Measurements from ENCODE around the gene ZNF549. TPM values are rescaled to one million over a fixed set of nuclear protein-coding genes. Genes with fewer than 3 reads are reported as not detected.
A peak's percentile ranks its signal among the peaks of the same experiment; 100 is the strongest.

Gene ZNF549
- total and polyA plus RNA-seq, 2 of the 13 experiments (the other 11 are each of a cell fraction or from before 2014, with no cell fraction given): 2.8 to 6.4 TPM

DNA sequence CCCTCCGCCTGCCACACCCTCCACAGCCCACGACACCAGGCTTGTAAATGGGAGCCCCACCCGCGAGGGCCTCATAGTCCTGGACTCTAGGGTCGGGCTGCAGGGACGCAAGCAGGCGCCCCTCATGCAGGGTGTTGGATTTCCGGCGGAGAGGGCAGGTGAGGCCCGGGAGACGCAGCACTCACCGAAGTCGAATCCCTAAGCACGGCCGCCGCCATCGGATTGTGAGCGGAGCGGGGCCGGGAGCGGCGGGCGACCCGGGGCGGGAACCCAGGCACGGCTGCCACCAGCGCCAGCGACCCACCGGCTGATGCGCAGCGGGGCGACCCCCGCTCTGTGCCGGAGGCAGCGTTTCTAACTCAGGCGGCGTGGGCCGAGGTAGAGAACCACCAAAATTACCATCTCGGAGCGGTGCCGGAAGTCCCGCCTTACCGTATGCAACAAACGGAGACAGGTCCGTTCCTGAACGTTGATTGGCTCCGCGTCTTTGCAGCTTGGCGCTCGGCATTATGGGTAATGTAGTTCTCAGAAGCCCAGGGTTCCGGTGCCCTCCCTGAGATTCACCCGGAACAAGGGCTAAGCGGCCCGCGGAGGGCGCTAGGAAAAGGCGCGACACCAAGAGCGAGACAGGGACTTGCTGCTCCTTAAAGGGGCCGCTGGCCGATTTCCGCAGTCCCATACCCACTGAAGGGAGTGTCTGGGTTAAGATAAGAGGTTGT is 51.5 kb downstream of the ZNF549 start, which contains the start of gene ZNF416 (continued):
- TF ChIP-seq, protein P1, sequence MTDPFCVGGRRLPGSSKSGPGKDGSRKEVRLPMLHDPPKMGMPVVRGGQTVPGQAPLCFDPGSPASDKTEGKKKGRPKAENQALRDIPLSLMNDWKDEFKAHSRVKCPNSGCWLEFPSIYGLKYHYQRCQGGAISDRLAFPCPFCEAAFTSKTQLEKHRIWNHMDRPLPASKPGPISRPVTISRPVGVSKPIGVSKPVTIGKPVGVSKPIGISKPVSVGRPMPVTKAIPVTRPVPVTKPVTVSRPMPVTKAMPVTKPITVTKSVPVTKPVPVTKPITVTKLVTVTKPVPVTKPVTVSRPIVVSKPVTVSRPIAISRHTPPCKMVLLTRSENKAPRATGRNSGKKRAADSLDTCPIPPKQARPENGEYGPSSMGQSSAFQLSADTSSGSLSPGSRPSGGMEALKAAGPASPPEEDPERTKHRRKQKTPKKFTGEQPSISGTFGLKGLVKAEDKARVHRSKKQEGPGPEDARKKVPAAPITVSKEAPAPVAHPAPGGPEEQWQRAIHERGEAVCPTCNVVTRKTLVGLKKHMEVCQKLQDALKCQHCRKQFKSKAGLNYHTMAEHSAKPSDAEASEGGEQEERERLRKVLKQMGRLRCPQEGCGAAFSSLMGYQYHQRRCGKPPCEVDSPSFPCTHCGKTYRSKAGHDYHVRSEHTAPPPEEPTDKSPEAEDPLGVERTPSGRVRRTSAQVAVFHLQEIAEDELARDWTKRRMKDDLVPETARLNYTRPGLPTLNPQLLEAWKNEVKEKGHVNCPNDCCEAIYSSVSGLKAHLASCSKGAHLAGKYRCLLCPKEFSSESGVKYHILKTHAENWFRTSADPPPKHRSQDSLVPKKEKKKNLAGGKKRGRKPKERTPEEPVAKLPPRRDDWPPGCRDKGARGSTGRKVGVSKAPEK (CRISPR knock-in tag; IDR thresholded peaks at IDR 0.05; ENCODE audit: borderline replicate concordance): no peak
- TF ChIP-seq SP1 (IDR thresholded peaks at IDR 0.05) (no peak), SP1 (CRISPR knock-in tag; IDR thresholded peaks at IDR 0.05) (peak; percentile 31; the same call in 1 of the 2 replicates), TCF12 (IDR thresholded peaks at IDR 0.05) (no peak), TCF12 (CRISPR knock-in tag; IDR thresholded peaks at IDR 0.05) (no peak), THAP11 (CRISPR knock-in tag; IDR thresholded peaks at IDR 0.05) (peak; percentile 100), DR1 (CRISPR knock-in tag; IDR thresholded peaks at IDR 0.05) (no peak), NPAS2 (CRISPR knock-in tag; IDR thresholded peaks at IDR 0.05; ENCODE audit: borderline replicate concordance) (no peak), ZNF558 (CRISPR knock-in tag; IDR thresholded peaks at IDR 0.05; ENCODE audit: borderline replicate concordance) (no peak), SNAI1 (CRISPR knock-in tag; IDR thresholded peaks at IDR 0.05; ENCODE audit: borderline replicate concordance) (no peak), FOXC1 (CRISPR knock-in tag; IDR thresholded peaks at IDR 0.05; ENCODE audit: borderline replicate concordance) (no peak), TAF15 (IDR thresholded peaks at IDR 0.05; ENCODE audit: low read depth, low read length, poor library complexity, severe bottlenecking) (no peak), NFE2L2 (IDR thresholded peaks at IDR 0.05; ENCODE audit: low read length) (no peak), ZNF564 (CRISPR knock-in tag; IDR thresholded peaks at IDR 0.05) (0 out of 2 replicates have a peak, but pooled peaks have one; percentile 48), ZNF431 (CRISPR knock-in tag; IDR thresholded peaks at IDR 0.05; ENCODE audit: borderline replicate concordance, low read depth) (no peak)
- TF ChIP-seq, protein P2, sequence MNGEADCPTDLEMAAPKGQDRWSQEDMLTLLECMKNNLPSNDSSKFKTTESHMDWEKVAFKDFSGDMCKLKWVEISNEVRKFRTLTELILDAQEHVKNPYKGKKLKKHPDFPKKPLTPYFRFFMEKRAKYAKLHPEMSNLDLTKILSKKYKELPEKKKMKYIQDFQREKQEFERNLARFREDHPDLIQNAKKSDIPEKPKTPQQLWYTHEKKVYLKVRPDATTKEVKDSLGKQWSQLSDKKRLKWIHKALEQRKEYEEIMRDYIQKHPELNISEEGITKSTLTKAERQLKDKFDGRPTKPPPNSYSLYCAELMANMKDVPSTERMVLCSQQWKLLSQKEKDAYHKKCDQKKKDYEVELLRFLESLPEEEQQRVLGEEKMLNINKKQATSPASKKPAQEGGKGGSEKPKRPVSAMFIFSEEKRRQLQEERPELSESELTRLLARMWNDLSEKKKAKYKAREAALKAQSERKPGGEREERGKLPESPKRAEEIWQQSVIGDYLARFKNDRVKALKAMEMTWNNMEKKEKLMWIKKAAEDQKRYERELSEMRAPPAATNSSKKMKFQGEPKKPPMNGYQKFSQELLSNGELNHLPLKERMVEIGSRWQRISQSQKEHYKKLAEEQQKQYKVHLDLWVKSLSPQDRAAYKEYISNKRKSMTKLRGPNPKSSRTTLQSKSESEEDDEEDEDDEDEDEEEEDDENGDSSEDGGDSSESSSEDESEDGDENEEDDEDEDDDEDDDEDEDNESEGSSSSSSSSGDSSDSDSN (CRISPR knock-in tag; IDR thresholded peaks at IDR 0.05): peak; percentile 67; the same call in 1 of the 2 replicates
- TF ChIP-seq, protein P3, sequence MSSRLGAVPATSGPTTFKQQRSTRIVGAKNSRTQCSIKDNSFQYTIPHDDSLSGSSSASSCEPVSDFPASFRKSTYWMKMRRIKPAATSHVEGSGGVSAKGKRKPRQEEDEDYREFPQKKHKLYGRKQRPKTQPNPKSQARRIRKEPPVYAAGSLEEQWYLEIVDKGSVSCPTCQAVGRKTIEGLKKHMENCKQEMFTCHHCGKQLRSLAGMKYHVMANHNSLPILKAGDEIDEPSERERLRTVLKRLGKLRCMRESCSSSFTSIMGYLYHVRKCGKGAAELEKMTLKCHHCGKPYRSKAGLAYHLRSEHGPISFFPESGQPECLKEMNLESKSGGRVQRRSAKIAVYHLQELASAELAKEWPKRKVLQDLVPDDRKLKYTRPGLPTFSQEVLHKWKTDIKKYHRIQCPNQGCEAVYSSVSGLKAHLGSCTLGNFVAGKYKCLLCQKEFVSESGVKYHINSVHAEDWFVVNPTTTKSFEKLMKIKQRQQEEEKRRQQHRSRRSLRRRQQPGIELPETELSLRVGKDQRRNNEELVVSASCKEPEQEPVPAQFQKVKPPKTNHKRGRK (CRISPR knock-in tag; IDR thresholded peaks at IDR 0.05): no peak
- TF ChIP-seq, protein P4, sequence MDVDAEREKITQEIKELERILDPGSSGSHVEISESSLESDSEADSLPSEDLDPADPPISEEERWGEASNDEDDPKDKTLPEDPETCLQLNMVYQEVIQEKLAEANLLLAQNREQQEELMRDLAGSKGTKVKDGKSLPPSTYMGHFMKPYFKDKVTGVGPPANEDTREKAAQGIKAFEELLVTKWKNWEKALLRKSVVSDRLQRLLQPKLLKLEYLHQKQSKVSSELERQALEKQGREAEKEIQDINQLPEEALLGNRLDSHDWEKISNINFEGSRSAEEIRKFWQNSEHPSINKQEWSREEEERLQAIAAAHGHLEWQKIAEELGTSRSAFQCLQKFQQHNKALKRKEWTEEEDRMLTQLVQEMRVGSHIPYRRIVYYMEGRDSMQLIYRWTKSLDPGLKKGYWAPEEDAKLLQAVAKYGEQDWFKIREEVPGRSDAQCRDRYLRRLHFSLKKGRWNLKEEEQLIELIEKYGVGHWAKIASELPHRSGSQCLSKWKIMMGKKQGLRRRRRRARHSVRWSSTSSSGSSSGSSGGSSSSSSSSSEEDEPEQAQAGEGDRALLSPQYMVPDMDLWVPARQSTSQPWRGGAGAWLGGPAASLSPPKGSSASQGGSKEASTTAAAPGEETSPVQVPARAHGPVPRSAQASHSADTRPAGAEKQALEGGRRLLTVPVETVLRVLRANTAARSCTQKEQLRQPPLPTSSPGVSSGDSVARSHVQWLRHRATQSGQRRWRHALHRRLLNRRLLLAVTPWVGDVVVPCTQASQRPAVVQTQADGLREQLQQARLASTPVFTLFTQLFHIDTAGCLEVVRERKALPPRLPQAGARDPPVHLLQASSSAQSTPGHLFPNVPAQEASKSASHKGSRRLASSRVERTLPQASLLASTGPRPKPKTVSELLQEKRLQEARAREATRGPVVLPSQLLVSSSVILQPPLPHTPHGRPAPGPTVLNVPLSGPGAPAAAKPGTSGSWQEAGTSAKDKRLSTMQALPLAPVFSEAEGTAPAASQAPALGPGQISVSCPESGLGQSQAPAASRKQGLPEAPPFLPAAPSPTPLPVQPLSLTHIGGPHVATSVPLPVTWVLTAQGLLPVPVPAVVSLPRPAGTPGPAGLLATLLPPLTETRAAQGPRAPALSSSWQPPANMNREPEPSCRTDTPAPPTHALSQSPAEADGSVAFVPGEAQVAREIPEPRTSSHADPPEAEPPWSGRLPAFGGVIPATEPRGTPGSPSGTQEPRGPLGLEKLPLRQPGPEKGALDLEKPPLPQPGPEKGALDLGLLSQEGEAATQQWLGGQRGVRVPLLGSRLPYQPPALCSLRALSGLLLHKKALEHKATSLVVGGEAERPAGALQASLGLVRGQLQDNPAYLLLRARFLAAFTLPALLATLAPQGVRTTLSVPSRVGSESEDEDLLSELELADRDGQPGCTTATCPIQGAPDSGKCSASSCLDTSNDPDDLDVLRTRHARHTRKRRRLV (CRISPR knock-in tag; IDR thresholded peaks at IDR 0.05): no peak

Data from HepG2 (cell line).